ENCODE results near the gene SDHA.

The SDHA gene

GRCh38 chr5:180286-180918, 37.7 kb upstream of the SDHA start:
- no peak overlapping the region for H3K27ac ChIP-seq

GRCh38 chr5:181160-181559, 37.0 kb upstream of the SDHA start:
- TF ChIP-seq, protein P1, sequence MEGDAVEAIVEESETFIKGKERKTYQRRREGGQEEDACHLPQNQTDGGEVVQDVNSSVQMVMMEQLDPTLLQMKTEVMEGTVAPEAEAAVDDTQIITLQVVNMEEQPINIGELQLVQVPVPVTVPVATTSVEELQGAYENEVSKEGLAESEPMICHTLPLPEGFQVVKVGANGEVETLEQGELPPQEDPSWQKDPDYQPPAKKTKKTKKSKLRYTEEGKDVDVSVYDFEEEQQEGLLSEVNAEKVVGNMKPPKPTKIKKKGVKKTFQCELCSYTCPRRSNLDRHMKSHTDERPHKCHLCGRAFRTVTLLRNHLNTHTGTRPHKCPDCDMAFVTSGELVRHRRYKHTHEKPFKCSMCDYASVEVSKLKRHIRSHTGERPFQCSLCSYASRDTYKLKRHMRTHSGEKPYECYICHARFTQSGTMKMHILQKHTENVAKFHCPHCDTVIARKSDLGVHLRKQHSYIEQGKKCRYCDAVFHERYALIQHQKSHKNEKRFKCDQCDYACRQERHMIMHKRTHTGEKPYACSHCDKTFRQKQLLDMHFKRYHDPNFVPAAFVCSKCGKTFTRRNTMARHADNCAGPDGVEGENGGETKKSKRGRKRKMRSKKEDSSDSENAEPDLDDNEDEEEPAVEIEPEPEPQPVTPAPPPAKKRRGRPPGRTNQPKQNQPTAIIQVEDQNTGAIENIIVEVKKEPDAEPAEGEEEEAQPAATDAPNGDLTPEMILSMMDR (conservative IDR thresholded peaks at IDR 0.05): no peak

More at GRCh38 chr5:180286-180918, 37.7 kb upstream of the SDHA start:
- TF ChIP-seq, protein P1 (conservative IDR thresholded peaks at IDR 0.05): no peak

DNA sequence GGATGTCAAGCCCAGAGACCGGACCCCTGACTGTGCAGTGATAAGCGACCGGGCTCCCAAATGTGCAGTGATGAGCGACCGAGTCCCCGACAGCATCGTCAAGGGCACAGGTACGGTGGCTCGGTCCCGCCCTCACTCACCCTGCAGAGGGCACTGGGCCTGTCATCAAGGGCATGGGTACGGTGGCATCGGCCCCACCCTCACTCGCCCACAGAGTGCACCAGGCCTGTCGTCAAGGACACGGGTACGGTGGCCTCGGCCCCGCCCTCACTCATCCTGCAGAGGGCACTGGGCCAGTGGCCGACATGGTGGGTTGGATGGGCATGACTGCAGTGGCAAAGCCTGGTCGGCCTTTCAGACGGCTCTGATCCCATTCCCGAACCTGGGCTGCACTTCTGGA, 36.6 kb upstream of the SDHA start:
- H3K27ac ChIP-seq: no peak overlapping the region
- TF ChIP-seq, protein P1 (conservative IDR thresholded peaks at IDR 0.05): no peak

More at GRCh38 chr5:181160-181559, 37.0 kb upstream of the SDHA start:
- H3K27ac ChIP-seq: no peak overlapping the region

DNA sequence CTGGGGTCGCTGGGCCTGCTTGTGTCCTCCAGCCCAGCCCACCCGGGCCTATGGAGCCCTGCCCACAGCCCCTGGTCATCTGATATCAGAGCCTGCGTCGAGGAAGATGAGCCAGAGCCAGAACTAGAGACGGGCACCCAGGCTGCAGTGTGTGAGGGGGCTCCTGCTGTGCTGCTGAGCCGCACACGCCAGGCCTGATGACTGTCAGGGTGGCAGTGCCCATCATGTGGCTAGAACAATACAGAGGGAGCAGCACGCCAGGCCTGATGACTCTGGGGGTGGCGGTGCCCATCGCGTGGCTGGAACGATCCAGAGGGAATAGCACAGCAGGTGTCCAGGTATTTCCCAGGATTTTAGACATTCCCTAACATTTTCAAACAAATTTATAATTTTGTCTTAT, 36.0 kb upstream of the SDHA start:
- TF ChIP-seq, protein P1 (conservative IDR thresholded peaks at IDR 0.05): no peak
- H3K27ac ChIP-seq: no peak overlapping the region

DNA sequence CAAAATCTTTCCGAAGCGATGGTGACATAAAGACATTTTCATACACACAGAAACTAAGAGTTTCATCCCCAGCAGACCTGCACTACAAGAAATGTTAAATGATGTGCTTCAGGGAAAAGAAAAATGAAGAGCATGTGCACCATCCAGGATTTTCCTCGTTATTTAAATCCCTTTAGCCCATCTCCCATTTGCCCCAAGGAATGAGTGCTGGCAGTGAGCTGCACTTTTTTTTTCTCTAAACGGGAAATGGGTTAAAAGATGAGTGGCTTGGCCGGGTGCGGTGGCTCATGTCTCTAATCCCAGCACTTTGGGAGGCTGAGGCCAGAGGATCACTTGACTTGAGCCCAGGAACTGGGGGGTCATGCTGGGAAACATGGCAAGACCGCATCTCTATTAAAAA, 33.6 kb upstream of the SDHA start:
- TF ChIP-seq, protein P1 (conservative IDR thresholded peaks at IDR 0.05): no peak
- H3K27ac ChIP-seq: no peak overlapping the region

GRCh38 chr5:185095-186070, 32.7 kb upstream of the SDHA start:
- TF ChIP-seq, protein P1 (conservative IDR thresholded peaks at IDR 0.05): no peak
- no peak overlapping the region for H3K27ac ChIP-seq
